Stimulated activated CD8-positive, alpha-beta memory T cell treated with anti-CD3 and anti-CD28 coated beads, Interleukin-15, amount 100 ng/mL, for 4 hours (primary cell): ENCODE measurements around the gene C2orf74.
A peak's percentile ranks its signal among the peaks of the same experiment; 100 is the strongest.
"Not testable (repeated sequence)": the region's sequence is repeated elsewhere in the genome, so short reads cannot be mapped to it uniquely, and the experiment has no call there.

ENCODE experiments used
- DNase-seq, 2 donors: peaks; one replicate each; pipeline ENCODE4 v3.0.0-alpha.2; 2020; ENCODE audit warnings: low read depth in 2 of 2

C2orf74 gene

GRCh38 chr2:61161888-61162287 lies at the start of gene C2orf74:
C2orf74 (plus strand) TSS chr2:61162188; CDS start chr2:61162515, 327 bp downstream.
- DNase-seq: no peak

GRCh38 chr2:61114147-61114546 lies 47.8 kb upstream of the C2orf74 start:
- no peak for DNase-seq

DNA sequence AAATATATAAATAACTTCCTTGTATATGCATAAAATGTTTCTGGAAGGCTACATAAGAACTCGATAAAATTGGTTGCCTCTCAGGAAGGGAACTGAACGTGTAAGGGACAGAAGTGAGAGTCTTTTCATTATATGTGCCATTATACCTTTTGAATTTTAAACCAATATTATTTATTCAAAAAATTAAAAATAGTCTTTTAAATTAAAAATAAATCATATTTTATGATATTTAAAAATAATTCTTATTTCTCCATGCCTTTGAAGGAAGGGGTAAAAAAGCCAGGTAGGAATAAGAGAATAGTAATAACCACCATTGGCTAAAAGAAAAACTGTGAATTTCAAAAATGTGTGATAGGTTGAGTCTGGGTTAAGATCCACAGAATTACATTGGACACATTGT lies 45.7 kb upstream of the C2orf74 start:
- DNase-seq: no peak

GRCh38 chr2:61117534-61117933 lies 44.5 kb upstream of the C2orf74 start:
- no peak for DNase-seq

DNA sequence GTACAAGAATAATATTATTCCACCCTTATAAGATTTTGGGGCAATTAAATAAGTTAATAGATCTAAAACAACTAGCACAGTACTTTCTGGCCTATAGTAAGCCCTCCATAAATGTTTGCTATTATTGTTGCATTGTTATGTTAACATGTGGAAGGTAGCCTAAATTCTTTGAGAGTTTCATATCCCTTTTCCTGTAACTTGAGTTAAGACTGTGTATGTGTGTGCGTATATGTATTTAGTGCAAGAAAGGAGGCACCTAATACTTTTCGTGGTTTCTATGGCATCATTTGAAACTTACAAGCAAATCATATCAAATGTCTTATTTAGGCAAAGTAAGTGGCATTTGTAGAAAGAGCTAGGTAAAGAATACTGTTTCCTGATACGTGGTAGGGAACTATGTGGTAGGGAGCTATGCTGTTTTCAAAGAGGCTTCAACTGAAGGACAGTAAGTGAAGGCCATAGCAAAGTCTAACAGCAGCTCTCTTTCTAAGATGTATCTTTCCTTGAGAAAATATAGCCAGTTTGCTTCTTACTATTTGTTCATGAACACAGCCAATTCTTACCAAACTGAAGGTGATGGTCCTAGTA lies 36.8 kb upstream of the C2orf74 start:
- no peak for DNase-seq

- no peak for DNase-seq
These were observed 36.2 kb upstream of the C2orf74 start for GRCh38 chr2:61125798-61126197.

- not testable (repeated sequence) for DNase-seq
These were observed 33.9 kb upstream of the C2orf74 start for GRCh38 chr2:61128122-61128521.

GRCh38 chr2:61134141-61134540 lies 27.8 kb upstream of the C2orf74 start:
- DNase-seq: no peak

DNA sequence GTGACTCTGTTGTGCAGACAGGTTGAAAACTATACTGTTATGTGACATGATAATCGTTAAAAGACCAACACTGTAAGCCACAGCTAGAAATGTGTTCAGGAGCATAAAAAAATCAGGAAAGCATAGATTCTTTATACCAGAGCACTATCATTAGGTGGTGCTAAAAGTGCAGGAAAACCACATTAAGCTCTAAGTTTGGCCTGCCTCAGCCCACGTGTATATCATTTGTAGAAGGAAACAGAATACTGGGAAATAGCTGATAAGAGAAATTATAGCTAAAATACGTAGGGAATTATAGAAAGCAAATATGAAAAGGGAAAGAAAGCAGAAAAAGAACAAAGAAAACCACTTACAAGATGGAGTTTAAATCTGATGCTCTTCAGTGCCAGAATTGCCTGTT lies 26.5 kb upstream of the C2orf74 start:
- no peak for DNase-seq

DNA sequence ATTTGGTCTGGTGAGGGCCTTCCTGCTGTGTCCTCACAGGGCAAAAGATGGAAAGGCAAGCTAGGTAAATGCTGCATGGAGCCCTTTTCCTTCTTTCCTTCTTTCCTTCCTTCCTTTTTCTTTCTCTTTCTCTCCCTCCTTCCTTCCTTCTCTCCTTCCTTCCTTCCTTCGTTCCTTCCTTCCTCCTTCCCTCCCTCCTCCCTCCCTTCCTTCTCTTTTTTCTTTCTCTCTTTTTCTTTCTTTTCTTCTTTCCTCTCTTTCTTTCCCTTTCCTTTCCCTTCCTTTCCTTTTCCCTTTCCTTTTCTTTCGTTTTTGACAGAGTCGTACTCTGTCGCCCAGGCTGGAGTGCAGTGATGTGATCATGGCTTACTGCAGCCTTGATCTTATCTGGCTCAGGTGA lies 23.1 kb upstream of the C2orf74 start:
- DNase-seq: no peak

DNA sequence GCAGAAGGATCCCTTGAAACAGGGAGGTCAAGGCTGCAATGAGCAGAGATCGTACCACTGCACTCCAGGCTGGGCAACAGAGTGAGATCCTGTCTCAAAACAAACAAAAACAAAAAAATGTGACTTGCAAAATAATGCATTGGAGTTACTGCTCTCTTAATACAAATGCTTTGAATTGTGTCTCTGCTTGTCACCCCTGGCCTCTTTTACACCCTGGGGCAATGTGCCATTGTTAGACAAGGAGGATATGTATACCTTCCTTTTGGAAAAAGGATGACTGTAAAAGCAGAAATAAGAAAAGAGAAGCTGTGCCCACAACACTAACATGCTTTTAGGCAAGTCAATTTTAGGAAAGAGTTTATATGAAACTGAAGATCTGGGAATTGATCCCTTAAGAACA lies 20.8 kb upstream of the C2orf74 start:
- no peak for DNase-seq

- peak; percentile 84 to 87 for DNase-seq
These were observed 17.2 kb upstream of the C2orf74 start for GRCh38 chr2:61144697-61145268.

DNA sequence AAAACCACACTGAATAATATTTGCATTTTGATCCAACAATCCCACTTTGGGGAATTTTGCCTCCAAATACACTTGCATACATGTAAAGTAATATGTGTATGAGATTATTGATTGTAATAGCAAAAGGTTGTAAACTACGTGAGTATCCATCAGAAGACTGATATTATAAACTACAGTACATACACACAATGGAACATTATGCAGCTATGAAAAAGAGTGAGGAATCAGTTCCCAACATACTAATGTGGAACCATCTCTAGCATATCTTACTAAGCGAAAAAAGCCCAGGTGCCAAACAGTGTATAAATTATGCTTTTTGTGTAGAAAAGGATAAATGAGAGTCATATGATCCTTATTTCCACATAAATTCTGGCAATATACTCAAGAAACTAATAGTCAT lies 16.0 kb upstream of the C2orf74 start:
- DNase-seq: no peak

- DNase-seq: not testable (repeated sequence)
These were observed 13.9 kb upstream of the C2orf74 start for GRCh38 chr2:61148091-61148490.

GRCh38 chr2:61149074-61149473 lies 12.9 kb upstream of the C2orf74 start:
- DNase-seq: no peak

- no peak for DNase-seq
These were observed 10.6 kb upstream of the C2orf74 start for GRCh38 chr2:61151436-61151835.

DNA sequence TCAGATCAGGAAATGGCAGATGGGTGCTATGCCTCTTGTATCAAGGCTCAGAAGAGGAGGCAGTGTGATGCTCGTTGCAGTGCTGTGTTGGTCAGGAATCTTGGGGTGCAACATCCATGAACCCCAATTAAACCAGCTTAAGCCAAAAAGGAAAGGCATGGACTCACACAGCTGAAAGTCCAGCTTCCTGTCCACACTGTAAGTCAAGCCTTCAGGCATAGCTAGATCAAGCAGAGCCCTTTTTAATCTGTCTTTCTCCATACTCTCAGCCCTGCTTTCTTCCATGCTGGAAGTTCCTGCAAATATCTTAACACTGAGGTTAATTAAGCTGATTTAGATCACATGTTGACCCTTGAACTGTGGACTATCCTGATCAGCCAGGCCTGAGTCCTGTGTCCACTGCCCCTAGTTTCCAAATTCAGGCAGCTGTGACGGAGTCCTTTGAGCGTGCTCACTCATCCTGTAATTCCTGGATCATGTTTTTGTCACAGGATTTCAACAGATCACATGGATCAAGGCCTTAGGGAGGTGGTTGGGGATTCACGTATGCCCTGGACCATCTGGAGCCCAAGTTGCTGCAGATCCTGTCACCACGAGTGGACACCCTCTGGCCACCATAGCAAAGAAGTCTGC lies 4.5 kb upstream of the C2orf74 start:
- DNase-seq: no peak

DNA sequence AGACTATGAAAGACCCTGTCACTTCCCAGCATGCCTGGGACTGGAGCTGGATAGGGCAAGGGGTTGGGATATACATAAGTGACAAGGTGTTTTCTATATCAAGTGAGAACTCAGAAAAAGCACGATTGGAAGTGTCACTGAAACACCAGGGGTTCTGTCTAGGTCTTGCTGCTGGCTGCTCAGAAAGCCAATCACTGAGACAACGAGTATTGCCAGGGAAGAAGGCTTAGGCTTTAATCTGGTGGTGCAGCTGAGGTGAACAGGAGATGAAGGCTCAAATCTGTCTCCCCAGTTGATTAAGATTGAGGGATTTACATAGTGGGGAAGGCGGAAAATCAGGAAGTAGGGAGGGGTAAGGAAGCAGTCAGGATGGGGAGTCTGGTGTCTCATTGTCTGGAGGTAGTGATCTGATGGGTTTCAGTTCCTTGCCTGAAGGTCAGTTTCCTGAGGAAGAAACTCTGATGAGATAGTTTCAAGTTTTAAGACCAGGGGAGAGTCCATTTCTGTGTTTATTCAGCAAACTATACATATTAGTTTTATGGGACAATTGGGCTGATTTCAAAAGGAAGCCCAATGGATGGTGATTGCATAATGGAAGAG lies 3.5 kb upstream of the C2orf74 start:
- DNase-seq: no peak

DNA sequence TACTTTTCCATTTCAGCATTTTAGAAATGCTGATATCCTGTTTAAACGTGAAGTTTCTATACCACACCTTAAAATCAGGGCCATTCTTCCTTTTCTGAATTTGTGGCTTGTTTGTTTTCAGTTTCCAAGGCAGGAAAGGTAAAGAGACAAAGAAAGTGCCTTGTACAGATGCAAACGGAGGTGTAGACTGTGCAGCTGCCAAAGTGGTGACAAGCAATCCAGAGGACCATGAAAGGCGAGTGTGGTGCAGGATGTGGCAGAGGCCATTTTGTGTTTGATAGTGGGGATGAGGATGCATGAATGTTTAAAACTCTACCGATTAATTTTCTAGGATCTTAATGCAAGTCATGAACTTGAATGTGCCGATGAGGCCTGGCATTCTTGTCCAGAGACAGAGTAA lies 733 bp downstream of the C2orf74 start:
- DNase-seq: no peak

DNA sequence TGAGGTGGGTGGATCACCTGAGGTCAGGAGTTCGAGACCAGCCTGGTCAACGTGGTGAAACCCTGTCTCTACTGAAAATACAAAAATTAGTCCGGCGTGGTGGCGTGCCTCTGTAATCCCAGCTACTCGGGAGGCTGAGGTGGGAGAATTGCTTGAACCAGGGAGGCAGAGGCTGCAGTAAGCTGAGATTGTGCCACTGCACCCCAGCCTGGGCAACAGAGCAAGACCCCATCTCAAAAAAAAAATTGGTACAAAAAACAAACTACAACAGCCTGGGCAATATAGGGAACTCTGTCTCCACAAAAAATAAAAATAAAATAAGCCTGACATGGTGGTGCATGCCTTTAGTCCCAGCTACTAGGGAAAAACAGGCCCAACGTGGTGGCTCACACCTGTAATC lies 3.1 kb downstream of the C2orf74 start:
- DNase-seq: not testable (repeated sequence)

DNA sequence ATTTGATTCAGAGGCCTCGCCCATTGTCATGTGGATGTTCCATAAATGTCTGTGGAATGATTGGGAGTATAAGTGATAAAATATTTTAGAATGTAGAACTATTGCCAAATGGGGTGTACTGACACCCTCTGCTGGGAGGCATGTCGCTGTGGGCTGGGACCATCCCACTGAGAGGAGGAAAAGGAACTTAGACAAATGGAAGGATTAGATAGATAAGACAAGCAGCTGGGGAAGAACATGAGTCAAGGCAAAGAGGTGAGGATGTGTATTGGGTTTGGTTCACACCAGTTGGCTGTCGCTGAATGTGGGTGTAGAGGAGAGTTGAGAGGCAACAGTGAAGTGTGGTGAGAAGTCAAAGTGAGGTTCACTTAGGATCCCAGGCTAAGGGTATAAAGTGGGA lies 4.0 kb downstream of the C2orf74 start:
- DNase-seq: no peak

DNA sequence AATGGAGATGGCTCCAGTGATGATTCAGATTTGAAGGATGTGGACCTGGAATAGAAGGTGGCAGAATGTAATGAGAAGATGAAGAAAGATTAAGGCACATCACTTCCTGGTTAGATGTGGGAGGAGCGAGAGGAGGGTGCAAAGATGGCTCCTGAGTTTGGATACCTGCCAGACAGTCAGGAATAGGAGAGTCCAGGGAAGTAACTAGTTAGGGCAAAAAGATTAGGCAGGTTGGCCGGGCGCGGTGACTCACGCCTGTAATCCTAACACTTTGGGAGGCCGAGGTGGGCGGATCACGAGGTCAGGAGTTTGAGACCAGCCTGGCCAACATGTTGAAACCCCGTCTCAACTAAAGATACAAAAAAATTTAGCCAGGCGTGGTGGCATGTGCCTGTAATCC lies 5.6 kb downstream of the C2orf74 start:
- no peak for DNase-seq

GRCh38 chr2:61172671-61173070 lies 10.7 kb downstream of the C2orf74 start:
- DNase-seq: no peak
